Inflammatory macrophage treated with lipopolysaccharide for 4 hours (primary cell): ENCODE data around the gene MSL3B.

ENCODE experiments used
- DNase-seq: peaks from one replicate; pipeline ENCODE4 v3.0.0-alpha.2; 2020

MSL3B gene

DNA sequence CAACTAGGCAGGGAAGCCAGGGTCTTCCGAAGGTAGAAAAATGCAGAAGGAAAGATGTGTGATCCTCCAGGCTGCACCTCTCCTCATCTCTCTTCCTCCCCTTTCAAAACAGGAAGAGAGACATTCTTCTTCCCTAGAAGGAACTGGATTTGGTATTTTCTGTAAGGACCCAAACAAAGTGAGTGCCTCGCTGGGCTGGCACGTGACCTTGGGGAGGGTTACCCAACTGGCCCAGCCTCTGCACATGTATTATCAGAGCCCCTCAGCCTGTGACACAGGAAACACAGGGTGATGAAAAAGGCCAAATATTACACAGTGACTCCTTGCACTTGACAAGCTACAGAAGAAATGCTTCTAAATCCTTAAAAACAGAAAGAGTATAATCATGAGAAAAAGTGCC is 16.1 kb downstream of the MSL3B start:
- peak; percentile 30 for DNase-seq

DNA sequence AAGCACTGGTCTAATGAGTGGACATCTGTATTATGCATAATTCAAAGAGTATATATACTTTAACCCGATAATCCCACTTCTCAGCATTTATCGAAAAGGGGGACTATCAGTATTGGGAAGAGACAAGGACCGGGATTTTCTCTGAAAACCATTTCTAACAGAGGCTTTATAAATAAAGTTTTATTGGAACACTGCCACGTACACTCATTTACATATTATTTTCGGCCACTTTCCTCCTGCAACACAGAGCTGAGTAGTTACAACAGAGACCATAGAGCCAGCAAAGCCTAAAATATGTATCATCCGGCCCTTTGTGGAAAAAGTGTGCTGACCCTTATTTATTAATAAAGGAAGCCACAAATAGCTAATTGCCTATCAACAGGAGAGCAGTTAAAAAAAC is 17.0 kb downstream of the MSL3B start:
- DNase-seq: no peak

DNA sequence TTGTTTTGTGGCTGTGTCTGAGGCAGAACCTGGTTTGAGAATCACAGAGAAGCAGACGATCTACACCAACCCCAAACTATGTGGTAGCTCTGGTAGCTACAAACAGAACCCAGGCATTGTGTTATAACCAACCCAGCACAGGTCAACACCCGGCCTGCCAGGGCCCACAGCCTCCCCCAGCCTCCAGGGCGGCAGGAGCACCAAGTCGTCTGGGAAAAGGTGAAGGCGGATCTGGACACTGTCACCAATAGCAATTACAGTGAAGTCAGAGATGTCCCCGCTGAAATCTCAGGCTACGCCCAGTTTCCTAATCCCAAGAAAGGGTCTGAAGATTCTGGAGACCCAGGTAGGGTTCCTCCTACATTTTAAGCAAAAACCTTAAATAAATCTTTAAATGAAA is 17.4 kb downstream of the MSL3B start:
- DNase-seq: no peak

DNA sequence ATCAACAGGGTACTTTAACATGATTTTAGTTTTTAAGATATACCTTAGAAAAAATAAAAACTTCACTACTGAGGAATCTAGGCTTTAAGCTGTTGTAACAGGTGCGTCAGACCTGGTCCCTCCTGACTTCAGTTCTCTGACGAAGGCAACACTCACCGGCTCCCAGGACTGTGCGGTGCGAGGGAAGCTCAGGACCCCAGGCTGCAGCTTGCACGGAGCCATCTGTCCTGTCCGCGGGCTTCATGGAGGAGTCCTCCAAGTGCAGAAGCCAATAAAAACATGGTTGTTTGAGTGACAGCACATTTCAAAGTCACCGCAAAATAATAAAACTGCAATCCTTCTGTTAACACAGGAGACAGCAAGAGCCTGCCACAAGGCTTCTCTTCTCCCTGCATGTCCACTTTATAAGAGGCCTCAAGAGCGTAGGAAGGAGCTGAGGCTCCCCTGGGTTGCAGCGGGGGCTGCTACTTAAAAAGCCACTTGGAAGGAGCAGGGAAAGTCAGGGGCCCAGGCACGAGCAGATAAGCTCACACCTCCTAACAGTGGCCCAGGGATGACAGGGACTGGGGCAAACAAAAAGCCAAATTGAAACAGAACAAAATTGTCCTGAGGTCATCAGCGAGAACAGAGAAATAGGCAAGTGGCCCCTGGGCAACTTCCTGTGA is 18.4 kb downstream of the MSL3B start:
- no peak for DNase-seq

DNA sequence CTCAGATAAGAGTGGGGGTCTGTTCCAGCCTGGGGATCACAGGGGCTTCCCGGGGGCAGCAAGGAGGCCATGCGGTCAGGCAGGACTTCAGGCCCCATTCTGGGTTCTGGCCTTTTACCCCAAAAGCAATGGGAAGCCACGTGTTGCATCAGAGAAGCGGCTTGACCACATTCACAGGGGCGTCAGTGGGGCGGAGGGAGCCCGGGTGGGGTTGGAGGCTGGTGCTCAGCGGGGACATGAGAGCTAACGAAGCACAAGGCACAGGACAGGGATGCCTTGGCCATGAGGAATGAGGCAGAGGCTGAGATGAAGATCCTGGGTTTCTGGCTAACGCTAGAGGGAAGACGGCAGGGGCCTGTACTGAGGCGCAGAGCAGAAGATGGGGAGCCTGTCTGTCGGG is 19.9 kb downstream of the MSL3B start:
- DNase-seq: no peak

DNA sequence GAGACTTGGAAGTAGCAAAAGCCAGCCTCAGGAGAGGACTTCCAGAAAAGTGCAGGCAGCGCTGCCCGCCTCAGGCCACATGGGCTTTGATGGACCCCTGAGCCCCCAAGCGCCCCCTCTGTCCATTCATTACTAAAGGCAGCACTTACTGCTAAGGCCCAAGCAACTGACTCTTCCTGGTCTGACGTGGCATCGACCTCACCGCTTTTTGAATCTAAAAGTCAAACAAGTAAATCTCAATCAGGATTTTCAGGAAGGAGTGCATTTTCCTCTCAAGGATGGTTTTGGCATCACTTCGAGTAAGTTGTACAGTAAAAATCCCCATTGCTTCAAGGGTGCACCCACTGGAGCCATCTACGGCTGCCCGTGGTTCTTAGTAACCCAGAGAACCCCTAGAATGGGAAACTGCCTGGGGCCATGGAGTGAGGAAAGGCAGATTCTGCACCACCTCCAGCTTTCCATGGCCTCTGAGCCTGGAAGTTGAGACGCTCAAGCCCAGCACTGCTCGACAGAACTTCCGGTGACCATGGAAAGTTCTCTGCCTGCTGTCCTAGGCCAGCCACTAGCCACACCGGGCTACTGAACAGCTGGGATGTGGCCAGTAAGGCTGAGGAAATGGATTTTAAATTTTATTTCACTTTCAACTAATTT is 20.8 kb downstream of the MSL3B start:
- DNase-seq: no peak

DNA sequence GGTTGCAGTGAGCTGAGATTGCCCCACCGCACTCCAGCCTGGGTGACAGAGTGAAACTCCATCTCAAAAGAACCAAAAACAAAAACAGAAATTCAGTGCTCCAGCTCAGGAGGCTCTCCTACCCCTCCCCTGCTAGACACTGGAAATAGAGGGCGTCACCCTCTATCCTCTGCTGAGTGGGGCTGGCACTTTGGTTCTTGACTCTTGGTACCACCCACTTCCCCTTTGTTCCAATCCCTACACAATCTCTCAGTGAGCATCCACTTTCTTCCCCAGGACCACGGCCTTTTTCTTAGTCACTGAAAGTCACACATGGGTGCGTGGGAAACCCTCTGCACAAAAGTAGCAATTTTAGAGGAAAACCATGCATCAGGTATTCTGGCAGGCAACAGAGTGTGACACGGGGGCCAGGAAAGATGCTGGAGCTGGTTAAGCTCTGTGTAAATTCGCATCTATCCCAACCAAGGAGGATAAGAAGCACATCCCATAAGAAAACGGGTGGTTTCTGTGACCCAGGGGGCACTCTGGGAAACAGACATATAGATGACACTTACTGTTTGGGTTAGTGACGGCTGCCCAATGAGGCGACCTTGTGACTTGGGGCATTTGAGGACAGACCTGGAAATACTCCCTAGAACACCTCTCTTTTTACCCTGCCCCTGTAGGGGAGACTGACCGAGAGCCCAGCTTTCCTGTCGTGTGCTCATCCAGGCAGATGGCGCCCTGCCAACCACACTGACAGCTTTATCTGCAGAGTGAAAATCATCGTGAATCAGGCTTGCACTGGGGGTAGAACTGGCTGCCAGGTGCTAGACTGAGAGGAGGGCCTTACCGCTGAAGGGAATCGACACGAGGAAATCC is 21.6 kb downstream of the MSL3B start:
- DNase-seq: no peak

DNA sequence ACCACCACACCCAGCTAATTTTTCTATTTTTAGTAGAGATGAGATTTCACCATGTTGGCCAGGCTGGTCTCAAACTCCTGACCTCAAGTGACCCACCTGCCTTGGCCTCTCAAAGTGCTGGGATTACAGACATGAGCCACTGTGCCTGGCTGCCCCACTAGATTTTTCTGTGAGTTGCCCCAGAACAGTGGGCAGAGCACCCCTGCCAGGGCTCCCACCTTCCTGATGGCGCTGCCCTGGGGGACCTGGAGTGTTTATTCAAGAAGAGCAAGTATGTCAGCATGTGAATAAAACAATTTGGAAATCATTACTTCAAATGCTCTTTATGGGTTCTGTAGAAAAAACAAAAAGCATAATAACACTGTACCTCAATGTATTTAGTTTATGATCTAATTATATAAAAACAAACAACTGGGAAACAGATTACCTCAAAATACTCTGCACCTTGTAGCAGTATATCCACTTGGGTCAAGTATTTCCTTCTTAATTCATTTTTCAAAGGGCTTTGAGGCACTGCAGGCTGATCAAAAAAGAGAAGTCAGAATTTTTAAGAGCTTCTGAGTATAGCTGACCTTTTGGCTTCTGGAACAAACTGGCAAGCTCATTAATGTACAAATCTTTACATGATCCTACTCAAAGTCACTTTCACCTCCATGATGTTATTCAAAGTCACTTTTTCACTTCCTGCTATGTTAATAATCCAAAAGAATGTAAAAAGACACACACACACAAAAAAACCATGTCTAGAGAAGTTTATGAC is 22.7 kb downstream of the MSL3B start:
- no peak for DNase-seq

DNA sequence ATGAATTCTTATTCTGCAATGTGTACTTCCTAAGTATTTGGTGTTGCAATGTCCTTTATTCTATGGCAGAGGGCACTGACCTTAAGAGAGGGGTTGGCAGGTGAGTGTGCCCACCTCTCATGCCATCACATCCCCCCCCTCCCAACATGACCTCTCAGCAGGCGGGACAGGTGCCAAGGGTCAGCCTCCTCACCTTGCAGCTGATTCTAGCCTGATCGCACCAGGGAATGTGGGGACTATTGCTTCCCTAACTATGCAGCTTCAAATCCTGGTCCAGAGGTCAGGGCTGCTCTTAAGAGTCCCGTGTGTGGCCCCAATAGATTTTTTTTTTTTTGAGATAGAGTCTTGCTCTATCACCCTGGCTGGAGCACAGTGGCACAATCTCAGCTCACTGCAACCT is 23.4 kb downstream of the MSL3B start:
- no peak for DNase-seq

DNA sequence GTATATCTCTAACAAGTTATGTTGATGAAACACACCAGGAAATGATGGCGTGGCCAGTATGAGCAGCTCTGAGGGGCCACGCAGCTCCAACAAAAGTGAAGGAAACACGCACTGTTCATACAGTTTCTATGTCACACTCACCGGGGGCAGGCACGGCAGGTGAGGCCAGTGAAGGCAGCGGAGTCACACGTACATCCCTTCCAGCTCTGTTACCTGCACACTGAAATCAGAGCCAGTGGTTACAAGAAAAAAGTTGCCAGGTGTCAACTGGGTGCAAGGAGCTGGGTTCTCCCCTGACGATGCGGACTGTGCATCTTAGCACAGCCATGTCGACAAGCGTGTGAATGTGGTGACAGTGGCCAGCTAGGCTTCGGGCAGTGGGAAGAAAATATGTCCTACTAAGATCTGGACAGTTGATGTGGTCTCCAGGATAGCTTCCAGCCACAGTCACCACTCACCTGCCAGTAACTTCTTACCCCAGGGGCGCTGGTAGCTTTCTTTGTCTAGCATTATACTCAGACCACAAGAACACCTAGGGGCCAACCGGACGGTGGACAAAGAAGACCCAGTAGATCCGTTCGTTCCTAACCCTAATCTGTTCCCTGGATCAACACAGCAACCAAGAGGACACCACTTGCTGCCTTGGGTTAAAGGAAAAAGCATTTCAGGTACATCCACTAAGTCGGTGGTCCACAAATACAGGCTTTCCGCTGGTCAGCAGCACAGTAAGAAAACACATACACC is 23.9 kb downstream of the MSL3B start:
- DNase-seq: no peak

DNA sequence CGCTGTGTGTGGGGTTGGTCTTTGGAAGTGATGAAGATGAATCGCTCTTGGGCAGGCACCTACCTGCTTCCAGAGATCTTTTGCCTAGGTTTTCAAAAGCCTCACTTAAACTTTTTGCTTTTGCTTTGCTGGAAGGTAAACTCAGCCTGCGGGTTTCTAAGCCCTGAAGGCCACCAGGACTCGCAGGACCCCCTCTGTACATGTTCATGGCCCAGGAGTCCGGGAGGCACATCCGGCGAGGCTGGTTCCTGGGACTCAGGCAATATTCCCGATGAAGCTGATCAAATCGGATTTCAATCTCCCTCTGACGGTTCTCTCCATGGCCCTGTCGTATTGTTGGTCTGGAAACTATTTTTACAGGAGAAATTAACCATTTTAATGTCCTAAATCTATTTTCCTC is 27.0 kb downstream of the MSL3B start:
- DNase-seq: no peak

DNA sequence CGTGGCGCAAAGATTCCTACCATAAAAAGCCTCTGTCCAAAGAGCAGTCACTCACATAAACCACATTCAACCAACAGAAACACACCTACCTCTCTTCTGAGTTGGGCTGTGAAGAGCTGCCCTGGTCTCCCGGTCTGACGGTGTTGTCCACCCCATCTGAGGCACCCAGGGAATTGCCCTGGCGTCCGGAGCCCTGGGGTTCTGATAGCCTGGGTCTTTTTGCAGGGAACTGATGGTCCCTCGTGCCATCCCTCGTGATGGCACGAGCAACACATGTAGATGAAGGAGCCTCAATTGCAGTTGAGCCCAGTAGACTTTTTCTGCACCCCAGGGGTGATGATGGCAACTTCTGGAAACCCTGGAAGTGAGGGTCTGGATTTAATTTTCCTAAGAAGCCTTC is 27.7 kb downstream of the MSL3B start:
- no peak for DNase-seq

DNA sequence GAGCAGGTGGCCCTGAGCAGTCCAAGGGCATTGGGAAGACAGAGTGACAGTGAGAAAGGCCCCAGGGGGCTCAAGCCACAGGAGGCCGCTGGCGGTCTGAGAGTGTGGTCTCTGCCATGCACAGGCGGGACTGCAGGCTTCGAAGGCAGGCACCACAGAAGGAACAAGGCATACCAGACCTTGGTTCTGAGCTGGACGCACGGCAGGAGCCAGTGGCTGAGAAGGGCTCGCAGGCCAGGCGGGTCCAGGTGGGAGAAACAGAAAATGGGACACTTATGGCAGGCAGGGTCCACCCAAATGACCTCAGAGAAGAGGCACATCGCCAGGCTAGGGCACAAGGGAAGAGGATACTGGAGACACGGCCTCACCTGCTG is 28.8 kb downstream of the MSL3B start:
- no peak for DNase-seq

DNA sequence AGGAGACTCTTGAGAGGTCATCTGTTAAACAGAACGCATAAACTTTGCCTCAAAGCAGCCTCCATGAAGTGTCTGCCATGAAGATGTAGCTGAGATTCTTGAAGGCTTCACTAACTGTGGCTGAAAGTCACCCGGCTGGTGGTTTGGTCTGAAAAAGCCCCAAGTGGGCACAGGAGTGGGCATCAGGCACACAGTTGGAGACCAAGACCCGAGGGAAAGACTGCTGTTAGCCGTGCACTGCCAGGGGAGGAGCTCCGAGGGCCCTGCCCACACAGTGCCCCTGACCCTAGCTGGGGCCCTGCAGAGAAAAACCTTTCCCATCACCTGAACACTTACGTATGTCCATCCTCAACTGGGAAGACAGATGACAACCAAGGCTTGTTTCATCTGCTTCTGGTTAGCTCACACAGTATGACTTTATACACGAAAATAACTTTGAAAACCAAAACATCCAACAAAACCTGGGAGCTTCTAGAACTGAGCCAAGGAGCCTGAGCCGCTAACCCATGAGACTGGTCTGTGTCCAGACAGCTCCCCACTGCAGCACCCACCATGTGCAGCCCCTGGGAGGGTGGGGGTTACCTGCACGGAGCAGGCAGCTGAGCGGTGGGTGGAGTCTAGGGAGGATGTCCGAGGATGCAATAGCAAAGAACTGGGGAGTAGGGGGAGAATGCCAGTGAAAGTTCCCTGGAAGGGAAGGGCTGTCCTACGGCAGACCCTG is 29.3 kb downstream of the MSL3B start:
- DNase-seq: no peak

DNA sequence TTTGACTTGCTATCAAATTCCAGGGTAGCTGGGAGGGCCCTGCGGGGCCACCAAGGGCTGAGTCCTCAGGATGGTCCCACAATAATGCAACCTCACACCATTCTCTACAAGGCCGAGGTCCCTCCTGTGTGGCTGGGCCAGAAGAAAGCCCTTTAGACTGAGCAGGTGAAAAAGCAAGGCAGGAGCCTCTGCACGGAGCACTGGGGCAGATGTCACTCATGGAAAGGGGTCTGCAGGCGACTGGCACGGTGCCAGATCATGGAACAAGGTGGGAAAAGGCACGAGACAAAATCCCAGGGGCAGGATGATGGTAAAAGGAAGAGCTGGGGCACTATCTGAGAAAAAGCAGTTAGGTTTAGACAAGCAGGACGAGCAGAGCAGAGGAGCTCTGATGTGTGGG is 29.9 kb downstream of the MSL3B start:
- no peak for DNase-seq

DNA sequence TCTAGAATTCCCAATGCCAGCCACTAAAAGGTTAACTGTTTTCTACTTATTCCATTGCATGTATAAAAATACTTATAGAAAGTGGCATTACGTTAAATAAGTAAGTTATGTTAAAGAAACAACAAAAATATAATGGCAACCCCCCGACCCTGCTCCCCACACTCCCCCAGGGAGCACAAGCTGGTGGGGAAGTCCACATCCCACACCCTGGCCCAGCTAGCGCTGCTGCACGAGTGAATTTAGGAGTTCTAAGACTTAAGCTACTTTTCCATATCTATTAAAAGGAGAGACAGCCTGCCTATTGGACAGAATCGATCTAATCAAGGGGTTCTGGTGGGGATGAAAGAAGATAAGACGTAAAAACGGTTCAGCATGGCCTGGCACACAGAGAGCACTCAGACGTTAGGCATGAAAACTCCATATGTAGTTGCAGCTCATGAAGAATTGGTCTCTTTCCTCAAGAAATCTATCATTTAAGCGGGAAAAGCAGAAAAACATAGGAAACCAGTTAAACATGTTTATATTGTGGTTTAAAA is 30.4 kb downstream of the MSL3B start:
- no peak for DNase-seq

DNA sequence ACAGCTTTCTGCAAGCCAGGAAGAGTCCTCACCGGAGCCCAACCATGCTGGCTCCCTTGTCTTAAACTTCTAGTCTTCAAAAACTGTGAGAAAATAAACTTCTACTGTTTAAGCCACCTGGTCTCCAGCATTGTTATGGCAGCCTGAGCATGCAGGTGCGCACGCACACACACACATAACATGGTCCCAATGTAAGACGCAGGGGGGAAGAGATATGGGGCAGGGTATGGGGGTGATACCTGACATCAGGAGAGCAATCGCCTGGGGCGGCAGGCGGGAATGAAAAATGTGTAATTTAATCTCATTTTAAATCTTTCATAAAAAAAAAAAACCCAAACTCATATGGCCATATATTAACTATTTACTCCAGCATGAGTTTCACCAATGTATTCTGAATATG is 31.8 kb downstream of the MSL3B start:
- no peak for DNase-seq

DNA sequence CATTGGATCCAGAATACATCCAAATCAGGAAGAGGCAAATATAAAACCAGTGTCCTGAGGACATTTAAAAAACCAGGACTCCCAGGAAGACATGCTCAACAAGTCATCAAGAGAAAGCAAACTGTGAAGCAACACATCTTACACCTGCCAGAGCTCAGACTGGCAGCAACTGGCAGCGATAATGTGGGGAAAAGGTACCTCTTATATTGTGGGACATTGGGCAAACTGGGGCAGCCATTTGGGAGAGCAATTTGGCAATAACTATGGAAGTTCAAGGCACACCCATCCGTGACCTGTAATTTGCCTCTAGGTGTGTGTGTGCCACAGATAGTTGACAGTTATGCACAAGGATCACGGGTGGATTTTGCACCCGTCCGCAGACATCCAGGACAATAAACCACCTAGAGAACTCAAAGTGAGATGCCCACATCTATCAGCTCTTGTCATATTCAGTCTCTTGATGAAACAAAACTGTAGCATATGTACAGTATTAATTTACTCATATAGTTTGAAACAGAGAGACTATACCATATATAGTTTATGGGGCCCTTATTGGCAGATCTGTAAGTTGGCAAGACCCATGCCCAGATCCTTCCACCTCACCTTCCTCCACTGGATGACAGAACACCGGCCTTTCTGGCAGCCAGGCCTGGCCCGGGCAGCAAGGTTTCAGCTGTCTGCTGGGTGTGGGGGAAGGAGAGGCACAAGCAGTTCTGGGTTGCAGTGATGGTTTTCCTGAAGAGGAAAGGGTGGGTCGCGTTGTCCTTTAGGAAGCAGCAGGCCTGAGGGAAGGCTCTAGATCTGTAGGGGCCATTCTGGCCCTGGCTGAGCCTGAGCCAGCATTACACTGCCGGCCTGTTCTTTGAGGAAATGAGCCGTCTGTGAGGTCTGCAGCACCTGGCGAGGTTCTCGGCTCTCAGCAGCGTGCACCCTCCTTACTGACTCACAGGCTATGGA is 32.7 kb downstream of the MSL3B start:
- no peak for DNase-seq

DNA sequence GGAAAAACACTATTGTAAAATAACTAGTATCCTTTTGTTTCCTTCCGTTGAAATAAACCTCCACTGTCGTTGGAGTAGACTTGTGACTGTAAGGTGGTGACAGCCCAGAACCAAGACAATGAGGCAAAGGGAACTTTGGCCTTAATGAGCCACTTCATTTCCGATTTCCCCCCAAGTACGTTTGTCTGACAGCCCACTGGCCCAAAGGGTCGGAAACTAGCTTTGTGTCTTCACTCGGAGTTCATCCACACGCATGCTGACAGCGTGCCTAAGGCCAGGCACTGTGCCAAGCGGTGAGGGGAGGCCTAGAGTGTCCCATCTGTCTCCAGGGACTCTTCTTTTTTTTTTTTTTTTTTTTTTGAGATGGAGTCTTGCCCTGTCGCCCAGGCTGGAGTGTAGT is 34.8 kb downstream of the MSL3B start:
- no peak for DNase-seq

DNA sequence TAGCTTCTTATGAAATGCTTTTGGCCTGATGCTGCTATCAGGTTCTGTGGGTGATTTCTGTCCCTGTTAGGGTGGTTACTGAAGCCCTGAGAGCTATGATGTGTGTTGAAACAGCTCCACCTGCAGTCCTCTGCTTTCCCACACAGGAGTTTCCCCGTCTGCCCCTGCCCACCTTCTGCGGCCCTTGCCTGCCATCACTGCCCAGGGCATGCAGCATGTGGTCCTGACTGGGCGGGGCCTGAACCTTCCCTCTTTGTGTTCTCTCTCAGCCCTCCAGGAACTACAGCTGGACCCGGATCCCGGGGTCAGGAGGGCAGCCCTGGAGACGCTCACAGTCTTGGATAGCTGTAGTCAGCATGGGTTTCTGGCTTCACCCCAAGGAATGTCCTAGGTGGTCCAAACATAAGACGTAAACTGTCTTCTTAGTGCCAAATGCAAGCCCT is 35.3 kb downstream of the MSL3B start:
- DNase-seq: no peak
